Measurements from ENCODE around the gene XPNPEP3.
"Not testable (repeated sequence)": the region's sequence is repeated elsewhere in the genome, so short reads cannot be mapped to it uniquely, and the experiment has no call there.

XPNPEP3 gene

GRCh38 chr22:40857309-40857855 is 434 bp downstream of the XPNPEP3 start:
- DNase-seq (ENCODE audit: low read depth) = no peak

- DNase-seq (ENCODE audit: low read depth) = no peak
These were observed 5.1 kb downstream of the XPNPEP3 start, which contains the start of gene DNAJB7 for GRCh38 chr22:40862013-40862412. Gene DNAJB7 (minus strand): TSS chr22:40862113. CDS start chr22:40861994, 119 bp downstream.

- no peak for DNase-seq (ENCODE audit: low read depth)
These were observed 5.6 kb downstream of the XPNPEP3 start for GRCh38 chr22:40862537-40862936.

- no peak for DNase-seq (ENCODE audit: low read depth)
These were observed 10.2 kb downstream of the XPNPEP3 start for GRCh38 chr22:40867109-40867508.

GRCh38 chr22:40868379-40868778 is 11.4 kb downstream of the XPNPEP3 start:
- DNase-seq (ENCODE audit: low read depth) = not testable (repeated sequence)

GRCh38 chr22:40874016-40874415 is 17.1 kb downstream of the XPNPEP3 start:
- no peak for DNase-seq (ENCODE audit: low read depth)

- no peak for DNase-seq (ENCODE audit: low read depth)
These were observed 18.2 kb downstream of the XPNPEP3 start for GRCh38 chr22:40875111-40875510.

GRCh38 chr22:40876907-40877306 is 20.0 kb downstream of the XPNPEP3 start:
- DNase-seq (ENCODE audit: low read depth) = no peak

GRCh38 chr22:40877488-40877887 is 20.5 kb downstream of the XPNPEP3 start:
- DNase-seq (ENCODE audit: low read depth) = no peak

- DNase-seq (ENCODE audit: low read depth) = no peak
These were observed 22.0 kb downstream of the XPNPEP3 start for GRCh38 chr22:40878922-40879321.

GRCh38 chr22:40889116-40889515 is 32.2 kb downstream of the XPNPEP3 start:
- no peak for DNase-seq (ENCODE audit: low read depth)

- DNase-seq (ENCODE audit: low read depth) = no peak
These were observed 33.9 kb downstream of the XPNPEP3 start for GRCh38 chr22:40890881-40891280.

- no peak for DNase-seq (ENCODE audit: low read depth)
These were observed 37.5 kb downstream of the XPNPEP3 start for GRCh38 chr22:40894417-40894816.

- DNase-seq (ENCODE audit: low read depth) = peak; percentile 78
These were observed 42.0 kb downstream of the XPNPEP3 start for GRCh38 chr22:40898850-40899357.

- no peak for DNase-seq (ENCODE audit: low read depth)
These were observed 47.2 kb downstream of the XPNPEP3 start for GRCh38 chr22:40904101-40904500.

- DNase-seq (ENCODE audit: low read depth) = no peak
These were observed 51.9 kb downstream of the XPNPEP3 start for GRCh38 chr22:40908895-40909294.

GRCh38 chr22:40911772-40912171 is 54.8 kb downstream of the XPNPEP3 start:
- no peak for DNase-seq (ENCODE audit: low read depth)

GRCh38 chr22:40912987-40913386 is 56.0 kb downstream of the XPNPEP3 start:
- DNase-seq (ENCODE audit: low read depth) = not testable (repeated sequence)

- no peak for DNase-seq (ENCODE audit: low read depth)
These were observed 62.5 kb downstream of the XPNPEP3 start for GRCh38 chr22:40919446-40919845.

- DNase-seq (ENCODE audit: low read depth) = no peak
These were observed 63.6 kb downstream of the XPNPEP3 start for GRCh38 chr22:40920526-40920925.

- DNase-seq (ENCODE audit: low read depth) = peak; percentile 70
These were observed 65.7 kb downstream of the XPNPEP3 start for GRCh38 chr22:40922484-40923303.

GRCh38 chr22:40928657-40929056 is 71.7 kb downstream of the XPNPEP3 start:
- DNase-seq (ENCODE audit: low read depth) = no peak

- DNase-seq (ENCODE audit: low read depth) = no peak
These were observed 75.4 kb downstream of the XPNPEP3 start for GRCh38 chr22:40932396-40932795.
